HEK293T (cell line): Measurements from ENCODE around the gene NTN4.
"Not testable (repeated sequence)": the region's sequence is repeated elsewhere in the genome, so short reads cannot be mapped to it uniquely, and the experiment has no call there.

Source experiments
- CTCF ChIA-PET: fragments of 350-600 bp; formaldehyde crosslinking; extraction: SDS; loops from one replicate; lab custom pipeline; 2021; ENCODE audit warnings: antibody characterized with exemption, inconsistent platforms; lab: Yijun Ruan, JAX
- POLR2A ChIA-PET: fragments of 350-600 bp; formaldehyde crosslinking; extraction: SDS; loops from one replicate; lab custom pipeline; 2020; ENCODE audit warnings: antibody characterized with exemption, inconsistent platforms; lab: Yijun Ruan, JAX
- DNase-seq: peaks from one replicate; pipeline ENCODE4 v3.0.0; 2012; ENCODE audit warnings: mixed read lengths; ENCODE audit errors: extremely low spot score
- ARNT ChIP-seq: fragments of 450-650 bp; IDR thresholded peaks from 2 replicates; pipeline ENCODE4 v1.6.1; 2017; ENCODE audit warnings: mild to moderate bottlenecking
- BHLHE40 ChIP-seq: fragments of 450-650 bp; IDR thresholded peaks from 2 replicates; pipeline ENCODE4 v1.6.1; 2016; ENCODE audit warnings: mild to moderate bottlenecking, moderate library complexity, borderline replicate concordance
- CTBP1 ChIP-seq: fragments of 450-650 bp; IDR thresholded peaks from 2 replicates; pipeline ENCODE4 v1.6.1; 2016; ENCODE audit warnings: borderline replicate concordance
- ELF4 ChIP-seq: fragments of 450-650 bp; IDR thresholded peaks from 2 replicates; pipeline ENCODE4 v1.6.1; 2017; ENCODE audit warnings: antibody characterized with exemption
- FOXA1 ChIP-seq: fragments of 450-650 bp; IDR thresholded peaks from 2 replicates; pipeline ENCODE4 v1.6.1; 2016; ENCODE audit warnings: mild to moderate bottlenecking
- FOXK2 ChIP-seq: fragments of 450-650 bp; IDR thresholded peaks from 2 replicates; pipeline ENCODE4 v1.6.1; 2016; ENCODE audit warnings: mild to moderate bottlenecking
- FOXM1 ChIP-seq: fragments of 450-650 bp; IDR thresholded peaks from 2 replicates; pipeline ENCODE4 v1.6.1; 2017; ENCODE audit warnings: mild to moderate bottlenecking, borderline replicate concordance
- HDGF ChIP-seq: fragments of 450-650 bp; IDR thresholded peaks from 2 replicates; pipeline ENCODE4 v1.6.1; 2017; ENCODE audit warnings: antibody characterized with exemption, borderline replicate concordance
- L3MBTL2 ChIP-seq: fragments of 450-650 bp; conservative IDR thresholded peaks from 2 replicates; pipeline ENCODE4 v1.6.1; 2016; ENCODE audit warnings: mild to moderate bottlenecking
- LEF1 ChIP-seq: fragments of 450-650 bp; IDR thresholded peaks from 2 replicates; pipeline ENCODE4 v1.6.1; 2017; ENCODE audit warnings: mild to moderate bottlenecking, borderline replicate concordance
- NFRKB ChIP-seq: fragments of 450-650 bp; IDR thresholded peaks from 2 replicates; pipeline ENCODE4 v1.6.1; 2016; ENCODE audit warnings: mild to moderate bottlenecking, moderate library complexity
- SP1 ChIP-seq: fragments of 450-650 bp; IDR thresholded peaks from 2 replicates; pipeline ENCODE4 v1.6.1; 2017
- SUZ12 ChIP-seq: fragments of 450-650 bp; IDR thresholded peaks from 2 replicates; pipeline ENCODE4 v1.6.1; 2016; ENCODE audit warnings: mild to moderate bottlenecking
- TARDBP ChIP-seq: fragments of 450-650 bp; IDR thresholded peaks from 2 replicates; pipeline ENCODE4 v1.6.1; 2016
- ZNF384 ChIP-seq: fragments of 450-650 bp; IDR thresholded peaks from 2 replicates; pipeline ENCODE4 v1.6.1; 2016
- TF ChIP-seq, protein P1 (sequence below): fragments of 450-650 bp; IDR thresholded peaks from 2 replicates; pipeline ENCODE4 v1.6.1; 2016

NTN4 gene

GRCh38 chr12:95663525-95663924, 127.0 kb downstream of the NTN4 start:
- CTCF ChIA-PET, result no interaction called here
- DNase-seq, result no peak
- TF ChIP-seq BHLHE40 (no peak), CTBP1 (no peak), ZNF384 (no peak), FOXM1 (no peak), TARDBP (no peak), ARNT (no peak), SUZ12 (no peak), NFRKB (no peak), HDGF (no peak), SP1 (no peak)
- TF ChIP-seq, protein P1, sequence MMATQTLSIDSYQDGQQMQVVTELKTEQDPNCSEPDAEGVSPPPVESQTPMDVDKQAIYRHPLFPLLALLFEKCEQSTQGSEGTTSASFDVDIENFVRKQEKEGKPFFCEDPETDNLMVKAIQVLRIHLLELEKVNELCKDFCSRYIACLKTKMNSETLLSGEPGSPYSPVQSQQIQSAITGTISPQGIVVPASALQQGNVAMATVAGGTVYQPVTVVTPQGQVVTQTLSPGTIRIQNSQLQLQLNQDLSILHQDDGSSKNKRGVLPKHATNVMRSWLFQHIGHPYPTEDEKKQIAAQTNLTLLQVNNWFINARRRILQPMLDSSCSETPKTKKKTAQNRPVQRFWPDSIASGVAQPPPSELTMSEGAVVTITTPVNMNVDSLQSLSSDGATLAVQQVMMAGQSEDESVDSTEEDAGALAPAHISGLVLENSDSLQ, result no peak
- POLR2A ChIA-PET, result no interaction called here

GRCh38 chr12:95661360-95661759, 129.2 kb downstream of the NTN4 start:
- TF ChIP-seq FOXA1, result no peak
- no peak for TF ChIP-seq TARDBP
- no peak for TF ChIP-seq L3MBTL2
- TF ChIP-seq SUZ12, result no peak
- TF ChIP-seq, protein P1, result no peak
- TF ChIP-seq LEF1, result no peak
- TF ChIP-seq BHLHE40, result no peak
- no peak for TF ChIP-seq HDGF
- no peak for TF ChIP-seq ARNT
- TF ChIP-seq ELF4, result no peak
- no peak for TF ChIP-seq CTBP1
- TF ChIP-seq FOXK2, result no peak
- TF ChIP-seq SP1, result no peak
- TF ChIP-seq NFRKB, result no peak
- no peak for TF ChIP-seq FOXM1
- no peak for TF ChIP-seq ZNF384
- POLR2A ChIA-PET, result no interaction called here
- DNase-seq, result no peak
- CTCF ChIA-PET, result no interaction called here

GRCh38 chr12:95658386-95658785, 132.2 kb downstream of the NTN4 start:
- no peak for DNase-seq
- CTCF ChIA-PET, result no interaction called here
- no peak for TF ChIP-seq ZNF384
- no peak for TF ChIP-seq NFRKB
- TF ChIP-seq FOXK2, result no peak
- TF ChIP-seq ARNT, result no peak
- TF ChIP-seq FOXA1, result no peak
- POLR2A ChIA-PET, result no interaction called here

- CTCF ChIA-PET, POLR2A ChIA-PET, DNase-seq: not testable (repeated sequence)
Observed at GRCh38 chr12:95654665-95655064, 135.9 kb downstream of the NTN4 start.

DNA sequence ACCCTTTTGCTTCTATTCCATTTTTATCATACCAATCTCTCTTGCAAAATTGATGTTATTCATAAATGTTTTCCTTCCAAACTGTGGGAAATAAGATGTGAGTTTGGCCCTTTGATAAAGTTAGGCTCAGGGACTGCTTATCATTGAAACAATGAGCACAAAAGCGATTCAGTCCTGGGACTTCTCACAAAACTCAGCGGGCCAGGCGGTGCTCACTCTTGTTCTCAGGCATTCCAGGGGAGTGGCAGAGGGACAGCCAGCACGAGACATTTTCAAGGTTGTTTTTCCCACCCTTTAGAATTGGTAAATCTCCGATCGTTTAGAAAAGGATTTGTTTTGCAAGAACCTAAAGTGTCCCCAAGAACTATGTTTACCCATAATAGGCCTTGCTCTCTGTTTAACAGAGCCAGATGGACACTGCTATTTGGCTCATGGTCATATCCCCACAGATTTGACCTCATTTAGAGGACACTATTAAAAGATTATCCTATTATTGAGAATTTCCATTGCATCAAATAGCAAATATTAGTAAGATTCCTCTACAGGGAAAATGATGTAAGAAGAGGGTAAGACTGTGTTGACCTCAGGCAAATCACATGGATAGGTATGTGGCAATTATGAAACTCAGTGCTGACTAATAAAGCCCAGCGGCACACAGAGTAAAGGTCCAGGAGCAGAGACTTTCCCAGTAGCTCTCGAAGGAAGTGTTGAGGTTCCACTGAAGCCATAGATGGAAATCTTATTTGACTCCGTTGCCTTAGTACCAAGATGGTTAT, 136.6 kb downstream of the NTN4 start:
- POLR2A ChIA-PET, result no interaction called here
- no peak for DNase-seq
- TF ChIP-seq, protein P1, result no peak
- TF ChIP-seq ELF4 (no peak), LEF1 (no peak), SUZ12 (no peak), FOXK2 (no peak), NFRKB (no peak), ZNF384 (no peak), L3MBTL2 (no peak), TARDBP (no peak), CTBP1 (no peak), ARNT (no peak), HDGF (no peak), FOXA1 (no peak), SP1 (no peak)
- CTCF ChIA-PET, result no interaction called here

DNA sequence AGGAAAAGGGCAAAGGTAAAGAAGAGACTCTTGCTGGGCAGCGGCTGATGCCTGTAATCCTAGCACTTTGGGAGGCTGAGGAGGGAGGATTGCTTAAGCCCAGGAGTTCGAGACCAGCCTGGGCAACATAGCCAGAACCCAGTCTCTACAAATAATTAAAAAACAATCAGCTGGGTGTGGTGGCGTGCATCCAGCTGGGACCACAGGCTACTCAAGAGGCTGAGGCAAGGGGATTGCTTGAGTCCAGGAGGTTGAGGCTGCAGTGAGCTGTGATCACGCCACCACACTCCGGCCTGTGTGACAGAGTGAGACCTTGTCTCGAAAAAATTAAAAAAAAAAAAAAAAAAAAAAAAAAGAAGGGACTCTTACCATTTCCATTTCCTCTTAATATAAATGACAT, 138.9 kb downstream of the NTN4 start:
- CTCF ChIA-PET, result no interaction called here

More for the DNA sequence above, 138.9 kb downstream of the NTN4 start:
- DNase-seq, result no peak
- TF ChIP-seq TARDBP, result no peak
- TF ChIP-seq HDGF, result no peak
- no peak for TF ChIP-seq BHLHE40
- TF ChIP-seq ARNT, result no peak
- TF ChIP-seq SUZ12, result no peak
- TF ChIP-seq ZNF384, result no peak
- TF ChIP-seq ELF4, result no peak
- TF ChIP-seq FOXA1, result no peak
- TF ChIP-seq L3MBTL2, result no peak
- no peak for TF ChIP-seq NFRKB
- TF ChIP-seq CTBP1, result no peak
- TF ChIP-seq FOXK2, result no peak
- TF ChIP-seq FOXM1, result no peak
- TF ChIP-seq SP1, result no peak
- TF ChIP-seq, protein P1, result no peak
- no peak for TF ChIP-seq LEF1
- POLR2A ChIA-PET, result no interaction called here
